Loucy (cell line): ENCODE data around the gene FOXO3.

Source experiments
- EZH2phosphoT487 ChIP-seq: fragments of 200-600 bp; IDR thresholded peaks from 2 replicates; pipeline ENCODE4 v1.6.1; 2018; ENCODE audit warnings: antibody characterized with exemption, mild to moderate bottlenecking, moderate library complexity, borderline replicate concordance
- TF ChIP-seq, protein P1 (sequence below): fragments of 200-600 bp; sonication (generic); conservative IDR thresholded peaks from 2 replicates; pipeline ENCODE4 v1.5.1; 2014; ENCODE audit warnings: mild to moderate bottlenecking, antibody characterized with exemption, low read length

DNA sequence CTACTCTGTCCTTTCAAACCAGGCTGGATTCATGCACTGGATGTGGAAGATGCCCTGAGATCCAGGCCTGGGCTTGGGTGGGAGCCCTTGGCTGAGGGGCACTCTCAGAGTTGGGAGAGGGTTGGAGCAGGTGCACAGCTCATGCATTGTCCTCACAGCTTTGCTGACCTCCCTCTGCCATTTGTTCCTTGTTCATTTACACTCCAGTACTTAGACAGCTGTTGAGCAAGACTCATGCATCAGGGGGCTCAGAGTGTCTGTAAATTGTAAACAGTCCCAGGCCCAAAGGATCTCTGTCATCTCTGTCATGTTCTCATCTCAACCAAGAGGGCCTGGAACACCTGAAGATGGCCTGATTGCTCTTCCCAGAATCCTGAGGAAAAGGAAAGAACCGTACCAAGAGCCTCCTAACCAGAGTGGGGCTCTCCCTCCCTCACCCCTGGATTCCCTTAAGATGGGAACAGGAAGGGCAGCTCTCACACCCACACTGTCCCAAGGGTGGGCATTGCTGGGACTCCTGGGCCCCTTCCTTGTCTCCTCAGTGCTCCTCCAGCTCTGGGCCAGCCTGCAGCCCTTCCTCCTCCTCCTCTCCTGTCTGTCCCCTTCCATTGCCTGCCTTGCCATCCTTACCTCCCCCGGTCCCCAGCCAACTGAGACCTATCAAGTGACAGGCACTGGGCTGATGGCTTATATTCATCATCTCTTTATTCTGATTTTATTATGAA is 132.9 kb downstream of the FOXO3 start:
- TF ChIP-seq, protein P1, sequence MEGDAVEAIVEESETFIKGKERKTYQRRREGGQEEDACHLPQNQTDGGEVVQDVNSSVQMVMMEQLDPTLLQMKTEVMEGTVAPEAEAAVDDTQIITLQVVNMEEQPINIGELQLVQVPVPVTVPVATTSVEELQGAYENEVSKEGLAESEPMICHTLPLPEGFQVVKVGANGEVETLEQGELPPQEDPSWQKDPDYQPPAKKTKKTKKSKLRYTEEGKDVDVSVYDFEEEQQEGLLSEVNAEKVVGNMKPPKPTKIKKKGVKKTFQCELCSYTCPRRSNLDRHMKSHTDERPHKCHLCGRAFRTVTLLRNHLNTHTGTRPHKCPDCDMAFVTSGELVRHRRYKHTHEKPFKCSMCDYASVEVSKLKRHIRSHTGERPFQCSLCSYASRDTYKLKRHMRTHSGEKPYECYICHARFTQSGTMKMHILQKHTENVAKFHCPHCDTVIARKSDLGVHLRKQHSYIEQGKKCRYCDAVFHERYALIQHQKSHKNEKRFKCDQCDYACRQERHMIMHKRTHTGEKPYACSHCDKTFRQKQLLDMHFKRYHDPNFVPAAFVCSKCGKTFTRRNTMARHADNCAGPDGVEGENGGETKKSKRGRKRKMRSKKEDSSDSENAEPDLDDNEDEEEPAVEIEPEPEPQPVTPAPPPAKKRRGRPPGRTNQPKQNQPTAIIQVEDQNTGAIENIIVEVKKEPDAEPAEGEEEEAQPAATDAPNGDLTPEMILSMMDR = no peak
- TF ChIP-seq EZH2phosphoT487 = no peak
